Measurements from ENCODE around the gene LIMA1.
"Not testable (repeated sequence)": the region's sequence is repeated elsewhere in the genome, so short reads cannot be mapped to it uniquely, and the experiment has no call there.

LIMA1 gene
- total RNA-seq: 21.0 to 29.4 reads per million in 2 donors

DNA sequence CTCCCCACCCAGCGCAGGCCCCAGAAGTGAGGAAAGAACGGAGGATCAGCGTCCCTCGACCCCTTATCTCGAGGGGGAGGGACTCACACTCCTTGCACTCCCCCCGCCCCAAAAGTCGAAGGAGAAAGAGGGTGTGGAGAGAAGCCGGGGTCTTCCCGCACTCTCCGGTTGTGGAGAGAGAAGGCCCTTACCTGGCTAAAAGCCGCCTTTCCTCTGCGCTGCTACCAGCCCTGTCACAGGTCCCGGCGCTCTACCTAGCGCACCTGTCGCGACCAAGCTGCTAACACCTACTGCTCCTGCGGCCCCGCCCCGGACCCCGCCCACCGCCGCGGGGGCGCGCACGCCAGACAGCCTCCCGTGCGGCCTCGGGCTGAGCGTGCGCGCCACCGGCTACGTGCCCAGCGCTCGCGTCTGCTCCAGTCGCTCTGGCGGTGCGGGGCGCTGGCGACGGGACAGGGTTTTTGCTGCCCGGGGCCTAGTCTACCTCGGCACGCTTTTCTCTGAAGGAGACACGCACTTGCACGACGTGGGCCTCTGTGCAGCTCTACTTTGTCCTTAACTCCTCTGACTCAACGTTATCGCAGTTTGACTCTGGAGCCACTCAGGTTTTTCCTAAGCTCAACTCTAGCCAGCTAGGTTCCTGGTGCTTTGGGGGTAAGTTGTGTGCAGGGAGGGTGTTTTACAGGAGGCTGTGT, at the start of gene LIMA1:
Gene LIMA1, minus strand, starts transcription at position 292 of the 695 bp plus-strand sequence. CDS start 34,769 bp downstream, outside the sequence.
- DNase-seq: peak; percentile 89

DNA sequence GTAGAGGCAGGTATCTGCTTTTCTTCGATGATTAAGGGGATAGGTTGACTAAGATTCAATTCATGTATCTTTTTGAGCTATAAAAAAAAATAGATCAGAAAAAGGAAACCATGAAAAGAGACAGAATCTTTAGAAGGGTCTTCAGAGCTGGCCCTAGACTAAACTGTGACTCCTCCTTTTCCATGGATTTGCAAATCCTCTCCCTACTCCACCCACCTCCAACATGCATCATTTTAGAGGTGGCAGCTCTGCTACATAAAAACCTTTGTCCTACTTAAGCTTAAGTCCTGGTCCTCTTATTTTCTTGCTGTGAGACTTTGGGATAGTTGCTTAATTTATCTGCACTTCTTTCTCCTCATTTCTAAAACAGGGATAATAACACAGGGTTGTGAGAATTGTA, 48.4 kb upstream of the LIMA1 start:
- DNase-seq: no peak

DNA sequence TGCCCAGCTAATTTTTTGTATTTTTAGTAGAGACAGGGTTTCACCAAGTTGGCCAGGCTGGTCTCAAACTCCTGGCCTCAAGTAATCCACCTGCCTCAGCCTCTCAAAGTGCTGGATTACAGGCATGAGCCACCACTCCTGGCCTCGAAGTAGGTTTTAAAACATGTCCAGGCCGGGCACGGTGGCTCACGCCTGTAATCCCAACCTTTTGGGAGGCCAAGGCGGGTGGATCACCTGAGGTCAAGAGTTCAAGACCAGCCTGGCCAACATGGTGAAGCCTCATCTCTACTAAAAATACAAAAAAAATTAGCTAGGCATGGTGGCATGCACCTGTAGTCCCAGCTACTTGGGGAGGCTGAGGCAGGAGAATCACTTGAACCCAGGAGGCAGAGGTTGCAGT, 45.3 kb upstream of the LIMA1 start:
- DNase-seq: not testable (repeated sequence)

DNA sequence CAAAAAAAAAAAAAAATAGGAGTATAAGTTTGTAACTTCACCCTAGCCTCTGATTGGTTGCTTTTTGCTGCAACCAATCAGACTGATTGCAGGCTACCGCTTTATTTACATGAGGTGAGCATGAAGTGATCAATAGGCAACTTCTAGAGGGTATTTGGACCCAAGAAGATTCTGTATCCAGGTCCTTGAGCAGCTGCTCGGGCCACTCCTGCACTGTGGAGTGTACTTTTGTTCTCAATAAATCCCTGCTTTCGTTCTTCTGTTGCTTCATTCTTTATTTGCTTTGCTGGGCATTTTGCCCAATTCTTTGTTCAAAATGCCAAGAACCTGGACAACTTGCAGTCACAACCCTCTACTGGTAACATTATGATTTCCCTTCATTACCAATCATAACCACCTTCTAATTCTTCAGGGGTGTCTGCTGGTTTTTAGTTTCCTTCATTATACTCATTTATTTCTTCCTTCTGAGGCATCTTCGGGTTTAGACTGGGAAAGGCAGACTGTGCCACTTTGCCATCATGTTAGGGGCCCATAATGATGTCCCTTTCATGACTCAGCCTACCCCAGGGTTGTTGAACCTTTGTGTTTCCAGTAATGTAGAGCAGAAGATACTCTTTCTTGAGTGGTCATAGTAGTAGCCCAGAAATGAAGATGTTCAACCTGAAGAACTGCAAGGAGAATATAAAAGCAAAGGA, 43.4 kb upstream of the LIMA1 start:
- DNase-seq: no peak

DNA sequence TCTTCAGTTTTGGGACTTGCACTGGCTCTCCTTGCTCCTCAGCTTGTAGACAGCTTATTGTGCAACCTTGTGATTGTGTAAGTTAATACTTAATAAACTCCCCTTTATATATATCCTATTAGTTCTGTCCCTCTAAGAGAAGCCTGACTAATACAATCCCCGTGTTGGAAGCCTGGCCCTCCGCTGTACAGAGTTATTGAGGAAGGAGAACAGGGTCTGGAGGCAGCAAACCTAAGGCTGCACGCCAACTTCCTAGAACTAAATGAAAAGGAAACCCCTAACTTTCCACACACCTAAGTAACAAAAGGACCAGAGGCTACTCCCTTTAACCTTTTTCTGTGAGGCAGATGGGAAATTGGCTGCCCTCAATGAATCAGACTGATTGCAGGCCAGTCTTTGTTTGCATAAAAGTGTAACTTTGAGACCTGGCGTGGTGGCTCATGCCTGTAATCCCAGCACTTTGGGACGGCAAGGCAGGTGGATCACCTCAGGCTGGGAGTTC, 42.6 kb upstream of the LIMA1 start:
- no peak for DNase-seq

DNA sequence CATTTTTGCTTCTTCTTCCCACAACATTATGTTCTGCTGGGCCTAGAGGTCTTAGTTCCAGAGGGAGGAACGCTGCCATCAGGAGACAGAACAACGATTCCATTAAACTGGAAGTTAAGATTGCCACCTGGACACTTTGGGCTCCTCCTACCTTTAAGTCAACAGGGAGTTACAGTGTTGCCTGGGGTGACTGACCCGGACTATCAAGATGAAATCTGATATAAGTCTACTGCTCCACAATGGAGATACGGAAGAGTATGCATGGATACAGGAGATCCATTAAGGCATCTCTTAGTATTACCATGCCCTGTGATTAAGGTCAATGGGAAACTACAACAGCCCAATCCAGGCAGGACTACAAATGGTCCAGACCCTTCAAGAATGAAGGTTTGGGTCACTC, 41.5 kb upstream of the LIMA1 start:
- DNase-seq: not testable (repeated sequence)

DNA sequence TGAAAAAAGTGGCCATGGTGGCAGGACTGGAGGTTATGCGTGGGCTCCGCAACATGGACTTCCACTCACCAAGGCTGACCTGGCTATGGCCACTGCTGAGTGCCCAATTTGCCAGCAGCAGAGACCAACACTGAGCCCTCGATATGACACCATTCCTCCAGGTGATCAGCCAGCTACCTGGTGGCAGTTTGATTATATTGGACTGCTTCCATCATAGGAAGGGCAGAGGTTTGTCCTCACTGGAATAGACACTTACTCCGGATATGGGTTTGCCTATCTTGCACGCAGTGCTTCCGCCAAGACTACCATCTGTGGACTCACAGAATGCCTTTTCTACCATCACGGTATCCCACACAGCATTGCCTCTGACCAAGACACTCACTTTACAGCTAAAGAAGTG, 40.8 kb upstream of the LIMA1 start:
- not testable (repeated sequence) for DNase-seq

DNA sequence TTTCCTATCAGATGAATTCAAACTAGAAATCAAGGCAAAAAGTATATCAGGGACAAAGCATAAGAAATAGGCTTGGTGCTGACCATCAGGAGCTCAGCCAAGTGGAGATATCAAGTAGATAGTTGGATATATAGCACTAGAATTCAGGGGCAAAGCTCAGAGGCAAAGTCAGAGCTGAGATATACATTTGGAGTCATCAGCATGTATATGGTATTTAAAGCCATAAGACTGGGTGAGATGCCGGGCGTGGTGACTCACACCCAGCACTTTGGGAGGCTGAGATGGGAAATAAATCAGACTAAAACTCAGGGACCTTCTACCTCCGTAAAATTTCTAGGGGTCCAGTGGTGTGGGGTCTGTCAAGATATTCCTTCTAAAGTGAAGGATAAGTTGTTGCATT, 38.9 kb upstream of the LIMA1 start:
- DNase-seq: no peak

DNA sequence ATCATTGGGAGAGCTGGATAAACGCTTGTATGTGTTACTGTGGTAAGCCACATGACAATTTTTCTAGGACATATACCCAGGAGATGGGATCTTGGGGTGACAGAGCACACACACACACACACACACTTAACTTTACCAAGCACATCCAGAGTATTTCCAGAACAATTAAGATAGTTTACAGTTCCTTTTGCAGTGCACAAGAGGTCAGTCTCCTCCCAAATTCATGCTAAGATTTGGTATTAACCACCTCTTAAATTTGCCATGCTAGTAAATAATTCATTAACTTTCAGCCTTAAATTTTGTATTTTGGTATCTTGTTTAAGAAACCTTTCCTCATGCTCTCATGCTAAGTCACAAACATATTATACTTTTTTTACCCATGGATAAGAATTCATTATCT, 33.9 kb upstream of the LIMA1 start:
- no peak for DNase-seq

DNA sequence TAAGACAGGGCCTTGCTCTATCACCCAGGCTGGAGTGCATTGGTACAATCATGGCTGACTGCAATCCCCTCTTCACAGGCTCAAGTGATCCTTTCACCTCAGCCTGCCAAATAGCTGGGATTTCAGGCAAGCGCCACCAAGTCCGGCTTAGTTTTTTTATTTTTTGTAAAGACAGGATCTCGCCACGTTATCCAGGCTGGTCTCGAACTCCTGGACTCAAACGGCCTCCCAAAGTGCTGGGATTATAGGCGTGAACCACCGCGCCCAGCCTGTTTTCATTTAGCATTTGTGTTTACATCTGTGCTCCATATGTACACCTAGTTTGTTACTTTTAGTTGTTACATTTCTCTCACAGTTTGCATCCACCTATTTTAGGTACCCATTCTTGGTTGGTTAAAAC, 32.5 kb upstream of the LIMA1 start:
- DNase-seq: no peak

DNA sequence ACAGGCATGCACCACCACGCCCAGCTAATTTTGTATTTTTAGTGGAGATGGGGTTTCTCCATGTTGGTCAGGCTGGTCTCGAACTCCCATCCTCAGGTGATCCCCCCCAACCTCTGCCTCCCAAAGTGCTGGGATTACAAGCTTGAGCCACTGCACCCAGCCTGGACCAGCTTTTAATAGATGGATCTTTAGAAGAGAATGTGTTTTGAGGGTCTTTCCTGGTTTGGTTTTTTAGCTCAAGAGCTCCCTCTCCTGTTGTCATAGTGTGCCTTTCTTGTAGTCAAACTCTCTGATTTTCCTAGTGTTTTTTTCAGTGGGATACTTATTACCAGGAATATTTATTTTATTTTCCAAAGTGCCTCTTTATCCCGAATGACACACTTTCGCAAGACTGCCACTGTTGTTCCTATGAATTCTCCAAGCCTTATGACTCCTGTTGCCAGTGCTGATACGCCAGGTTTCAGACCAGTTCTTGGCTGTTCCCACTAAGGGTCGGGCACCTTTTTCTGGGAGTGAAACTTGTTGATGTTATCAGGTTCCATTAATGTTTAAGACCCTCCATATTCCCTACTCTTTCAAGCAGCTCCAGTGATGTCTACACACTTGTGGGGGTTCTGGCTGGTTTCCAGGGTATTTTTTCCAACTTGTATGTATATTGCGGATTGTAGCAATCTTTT, 31.5 kb upstream of the LIMA1 start:
- no peak for DNase-seq

DNA sequence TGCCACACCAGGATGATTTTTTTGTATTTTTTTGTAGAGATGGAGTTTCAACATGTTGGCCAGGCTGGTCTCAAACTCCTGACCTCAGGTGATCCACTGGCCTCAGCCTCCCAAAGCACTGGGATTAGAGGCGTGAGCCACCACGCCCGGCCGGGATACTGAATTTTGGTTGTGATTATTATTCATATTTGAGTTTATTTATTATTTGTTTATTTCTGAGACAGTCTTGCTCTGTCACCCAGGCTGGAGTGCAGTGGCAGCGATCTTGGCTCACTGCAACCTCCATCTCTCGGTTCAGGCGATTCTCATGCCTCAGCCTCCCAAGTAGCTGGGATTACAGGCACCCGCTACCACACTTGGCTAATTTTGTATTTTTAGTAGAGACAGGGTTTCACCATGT, 30.7 kb upstream of the LIMA1 start:
- DNase-seq: not testable (repeated sequence)

DNA sequence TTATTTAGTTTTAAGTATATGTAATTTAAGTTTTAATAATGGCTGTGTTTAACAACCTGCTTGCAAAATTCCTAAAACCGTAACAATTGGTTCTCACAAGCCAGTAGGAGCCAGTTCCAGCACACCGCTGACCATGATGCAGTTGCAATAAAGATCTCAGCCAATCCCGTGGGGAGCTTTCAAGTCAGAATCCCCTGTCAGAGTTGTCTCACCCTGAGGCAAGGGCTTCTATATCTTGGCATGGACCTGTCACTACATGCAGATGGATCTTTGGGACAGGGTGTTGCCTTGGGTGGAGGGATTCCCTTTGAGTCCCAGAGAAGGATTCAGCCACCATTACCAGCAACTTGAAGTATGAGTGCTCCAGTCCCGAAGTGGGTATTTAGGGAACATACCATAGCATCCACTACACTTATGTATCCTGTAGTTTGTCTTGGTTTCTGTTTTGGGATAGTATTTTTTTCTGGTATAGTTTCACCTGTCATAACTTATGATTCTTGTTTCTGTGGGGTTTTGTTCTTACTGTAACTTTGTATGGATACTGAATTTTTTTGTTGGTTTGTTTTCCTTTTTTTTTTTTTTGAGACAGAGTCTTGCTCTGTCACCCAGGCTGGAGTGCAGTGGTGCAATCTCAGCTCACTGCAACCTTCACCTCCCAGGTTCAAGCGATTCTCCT, 30.1 kb upstream of the LIMA1 start:
- DNase-seq: no peak

DNA sequence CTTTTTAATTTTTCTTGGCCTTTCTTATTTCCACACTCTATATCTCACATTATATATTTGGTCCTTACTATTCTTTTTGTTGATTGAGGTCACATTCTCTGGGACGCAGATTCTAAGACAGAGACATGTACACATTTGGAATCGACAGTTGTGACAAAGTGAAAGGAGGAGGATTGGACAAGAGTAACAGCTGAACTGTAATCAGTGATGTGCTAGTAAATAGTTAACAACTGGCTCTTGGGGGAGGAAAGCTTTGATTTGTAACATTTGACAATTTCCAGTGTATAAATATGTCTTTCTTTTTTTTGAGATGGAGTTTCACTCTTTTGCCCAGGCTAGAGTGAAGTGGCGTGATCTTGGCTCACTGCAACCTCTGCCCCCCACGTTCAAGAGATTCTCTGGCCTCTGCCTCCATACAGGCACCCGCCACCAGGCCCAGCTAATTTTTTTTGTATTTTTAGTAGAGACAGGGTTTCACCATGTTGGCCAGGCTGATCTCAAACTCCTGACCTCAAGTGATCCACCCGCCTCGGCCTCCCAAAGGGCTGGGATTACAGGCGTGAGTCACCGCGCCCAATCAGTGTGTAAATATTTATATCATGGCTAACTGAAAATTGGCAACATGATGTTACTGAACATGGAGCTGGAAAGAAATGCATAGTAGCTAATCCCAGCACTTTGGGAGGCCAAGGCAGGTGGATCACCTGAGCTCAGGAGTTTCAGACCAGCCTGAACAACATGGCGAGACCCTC, 28.7 kb upstream of the LIMA1 start:
- not testable (repeated sequence) for DNase-seq

DNA sequence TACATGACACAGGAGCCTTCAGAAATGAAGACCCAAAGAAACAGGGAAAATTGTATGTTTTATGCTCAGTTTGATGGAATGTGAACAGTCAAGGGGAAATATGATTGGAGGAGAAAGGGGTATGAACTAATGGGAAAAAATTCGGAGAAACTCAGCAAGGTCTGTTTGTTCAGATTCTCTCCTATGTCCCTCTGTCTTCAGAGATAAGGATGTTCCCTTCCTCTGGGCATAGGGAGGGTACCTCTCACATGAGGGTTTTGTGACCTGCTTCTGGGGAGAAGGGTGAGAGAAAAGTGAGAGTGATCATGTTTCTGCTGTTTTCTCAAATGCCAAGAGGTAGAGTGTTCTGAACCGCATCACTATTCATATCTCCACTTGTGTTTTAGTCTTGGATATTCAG, 26.6 kb upstream of the LIMA1 start:
- DNase-seq: no peak

DNA sequence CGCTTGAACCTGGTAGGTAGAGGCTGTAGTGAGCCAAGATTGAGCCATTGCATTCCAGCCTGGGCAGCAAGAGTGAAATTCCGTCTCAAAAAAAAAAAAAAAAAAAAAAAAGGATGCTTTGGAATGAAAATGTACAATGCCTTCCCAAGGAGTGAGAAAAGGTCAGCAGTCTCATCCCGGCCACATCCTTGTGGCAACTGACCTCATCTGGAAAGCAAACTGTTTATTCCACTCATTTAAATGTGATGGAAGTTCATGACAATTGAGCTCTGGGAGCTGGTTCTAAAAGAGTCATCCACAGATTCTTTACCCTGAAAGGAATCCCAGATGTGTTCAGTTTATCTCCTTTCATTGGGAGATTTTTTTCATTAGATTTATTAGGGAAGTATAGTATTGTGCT, 19.4 kb upstream of the LIMA1 start:
- no peak for DNase-seq

DNA sequence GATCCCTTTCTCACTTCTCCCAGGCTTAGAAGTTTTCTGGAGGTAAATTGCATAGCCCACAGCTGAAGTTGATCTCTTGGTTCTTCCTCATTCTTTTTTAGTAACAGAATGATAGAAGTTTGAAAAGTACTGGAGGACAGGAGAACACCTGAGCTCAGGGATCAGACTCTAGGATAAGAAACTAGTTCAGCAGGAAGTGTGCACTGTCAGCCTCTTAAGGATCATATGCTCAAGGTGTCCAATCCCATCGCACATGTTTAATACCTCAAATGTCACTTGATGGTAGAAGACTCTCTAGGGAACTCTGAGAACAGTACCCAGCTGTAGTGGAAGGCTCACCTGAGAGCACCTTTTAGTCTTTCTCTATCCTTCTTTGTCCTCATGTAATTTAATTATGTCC, 14.7 kb upstream of the LIMA1 start:
- no peak for DNase-seq

DNA sequence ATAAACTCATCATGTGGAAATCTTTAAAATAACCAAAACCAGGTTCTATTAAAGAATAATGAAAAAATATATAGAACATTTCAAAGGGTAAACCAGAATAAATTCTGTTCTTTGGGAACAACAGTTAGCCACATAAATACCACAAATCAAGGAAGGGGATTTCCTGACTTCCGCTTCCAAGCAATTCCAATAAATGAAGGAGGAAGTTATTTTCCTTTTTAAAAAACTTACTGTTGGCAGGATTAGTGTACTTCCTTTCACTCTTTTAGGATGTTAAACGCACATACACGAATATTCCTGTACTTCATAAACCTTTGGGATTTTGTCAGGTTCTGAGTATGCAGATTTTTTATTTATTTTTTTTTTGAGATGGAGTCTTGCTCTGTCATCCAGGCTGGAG, 13.7 kb upstream of the LIMA1 start:
- no peak for DNase-seq

DNA sequence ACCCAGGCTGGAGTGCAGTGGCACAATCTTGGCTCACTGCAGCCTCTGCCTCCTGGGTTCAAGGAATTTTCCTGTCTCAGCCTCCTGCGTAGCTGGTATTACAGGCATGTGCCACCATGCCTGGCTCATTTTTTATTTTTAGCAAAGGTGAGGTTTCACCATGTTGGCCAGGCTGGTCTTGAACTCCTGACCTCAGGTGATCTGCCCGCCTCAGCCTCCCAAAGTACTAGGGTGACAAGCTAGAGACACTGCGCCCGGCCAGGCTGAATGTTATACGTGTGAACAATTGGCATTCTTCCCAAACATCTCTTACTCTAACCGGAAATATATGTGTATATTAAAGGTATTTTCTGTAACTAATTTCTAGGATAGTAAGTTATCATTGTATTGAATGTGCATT, 13.2 kb upstream of the LIMA1 start:
- no peak for DNase-seq

DNA sequence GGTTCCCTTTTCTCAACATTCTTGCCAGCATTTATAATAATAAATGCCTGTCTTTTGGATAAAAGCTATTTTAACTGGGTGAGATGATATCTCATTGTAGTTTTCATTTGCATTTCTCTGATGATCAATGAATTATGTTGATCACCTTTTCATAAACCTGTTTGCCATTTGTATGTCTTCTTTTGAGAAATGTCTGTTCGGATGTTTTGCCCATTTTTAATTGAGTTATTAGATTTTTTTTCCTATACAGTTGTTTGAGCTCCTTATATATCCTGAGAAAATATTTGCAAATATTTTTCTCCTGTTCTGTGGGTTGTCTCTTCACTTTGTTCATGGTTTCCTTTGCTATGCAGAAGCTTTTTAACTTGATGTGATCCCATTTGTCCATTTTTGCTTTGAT, 8.1 kb upstream of the LIMA1 start:
- no peak for DNase-seq

DNA sequence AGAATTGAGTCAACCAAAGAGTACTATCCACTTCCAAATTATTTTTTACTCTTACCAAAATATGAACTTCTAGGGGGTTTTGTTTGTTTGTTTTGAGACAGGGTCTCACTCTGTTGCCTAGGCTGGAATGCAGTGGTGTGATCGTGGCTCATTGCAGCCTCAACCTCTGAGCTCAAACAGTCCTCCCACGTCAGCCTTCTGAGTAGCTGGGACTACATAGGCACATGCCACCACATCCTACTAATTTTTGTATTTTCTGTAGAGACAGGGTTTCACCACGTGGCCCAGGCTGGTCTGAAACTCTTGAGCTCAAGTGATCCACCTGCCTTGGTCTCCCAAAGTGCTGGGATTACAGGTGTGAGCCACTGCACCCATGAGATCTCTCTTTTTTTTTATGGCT, 7.4 kb upstream of the LIMA1 start:
- not testable (repeated sequence) for DNase-seq

DNA sequence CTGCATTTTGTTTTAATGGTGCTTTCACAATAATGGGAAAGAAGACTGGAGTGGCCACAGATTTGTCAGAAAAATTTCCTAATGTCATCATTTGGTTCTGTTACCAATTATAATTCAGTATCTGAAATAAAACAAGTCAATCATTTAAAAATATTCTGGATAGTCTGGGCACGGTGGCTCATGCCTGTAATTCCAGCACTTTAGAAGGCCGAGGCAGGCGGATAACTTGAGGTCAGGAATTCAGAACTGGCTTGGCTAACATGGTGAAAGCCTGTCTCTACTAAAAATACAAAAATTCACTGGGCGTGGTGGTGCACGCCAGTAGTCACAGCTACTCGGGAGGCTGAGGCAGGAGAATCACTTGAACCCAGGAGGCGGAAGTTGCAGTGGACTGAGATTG, 4.0 kb upstream of the LIMA1 start:
- no peak for DNase-seq

DNA sequence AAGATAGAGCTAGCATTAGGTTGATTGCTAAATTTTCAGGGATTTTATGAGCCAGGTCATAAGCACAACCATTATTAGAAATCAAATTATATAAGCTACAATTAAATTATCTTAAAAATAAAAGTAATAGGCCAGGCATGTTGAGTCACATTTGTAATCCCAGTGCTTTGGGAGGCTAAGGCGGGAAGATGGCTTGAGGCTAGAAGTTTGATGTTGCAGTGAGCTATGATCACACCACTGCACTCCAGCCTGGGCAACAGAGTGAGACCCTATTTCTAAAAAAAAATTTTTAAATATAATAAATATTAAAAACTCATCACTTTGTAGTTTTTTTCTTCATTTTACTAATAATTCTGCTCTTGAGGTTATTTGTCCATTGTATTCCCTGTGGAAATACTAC, 1.9 kb upstream of the LIMA1 start:
- no peak for DNase-seq

All from T-helper 9 cell (primary cell).